OCI-LY3 (cell line): ENCODE data around the gene IL13RA1.

Source experiments
- EZH2phosphoT487 ChIP-seq: fragments of 200-600 bp; shearing (Covaris generic); IDR thresholded peaks from 2 replicates; pipeline ENCODE4 v1.6.1; 2018; ENCODE audit warnings: antibody characterized with exemption, mixed run types, low read depth
- TF ChIP-seq, protein P1 (sequence below): fragments of 200-600, 300-600 bp; sonication (generic); IDR thresholded peaks from 2 replicates; pipeline ENCODE4 v1.5.1; 2014; ENCODE audit warnings: antibody characterized with exemption, low read length, low read depth

- TF ChIP-seq, protein P1, sequence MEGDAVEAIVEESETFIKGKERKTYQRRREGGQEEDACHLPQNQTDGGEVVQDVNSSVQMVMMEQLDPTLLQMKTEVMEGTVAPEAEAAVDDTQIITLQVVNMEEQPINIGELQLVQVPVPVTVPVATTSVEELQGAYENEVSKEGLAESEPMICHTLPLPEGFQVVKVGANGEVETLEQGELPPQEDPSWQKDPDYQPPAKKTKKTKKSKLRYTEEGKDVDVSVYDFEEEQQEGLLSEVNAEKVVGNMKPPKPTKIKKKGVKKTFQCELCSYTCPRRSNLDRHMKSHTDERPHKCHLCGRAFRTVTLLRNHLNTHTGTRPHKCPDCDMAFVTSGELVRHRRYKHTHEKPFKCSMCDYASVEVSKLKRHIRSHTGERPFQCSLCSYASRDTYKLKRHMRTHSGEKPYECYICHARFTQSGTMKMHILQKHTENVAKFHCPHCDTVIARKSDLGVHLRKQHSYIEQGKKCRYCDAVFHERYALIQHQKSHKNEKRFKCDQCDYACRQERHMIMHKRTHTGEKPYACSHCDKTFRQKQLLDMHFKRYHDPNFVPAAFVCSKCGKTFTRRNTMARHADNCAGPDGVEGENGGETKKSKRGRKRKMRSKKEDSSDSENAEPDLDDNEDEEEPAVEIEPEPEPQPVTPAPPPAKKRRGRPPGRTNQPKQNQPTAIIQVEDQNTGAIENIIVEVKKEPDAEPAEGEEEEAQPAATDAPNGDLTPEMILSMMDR = no peak
- TF ChIP-seq EZH2phosphoT487 = no peak
Measured at GRCh38 chrX:118685393-118685792, 42.0 kb upstream of the IL13RA1 start.
